Epithelial cell of esophagus (primary cell): Measurements from ENCODE around the gene BRD7.

Source experiments
- DNase-seq: peaks from one replicate; pipeline ENCODE4 v3.0.0; 2010; ENCODE audit warnings: low read depth
- H3K4me3 ChIP-seq: 2 replicates; pipeline ENCODE4 v1.5.1; 2011; ENCODE audit warnings: mild to moderate bottlenecking, low read length, control low read depth
- CTCF ChIP-seq: IDR thresholded peaks from 2 replicates; pipeline ENCODE4 v1.5.1; 2011; ENCODE audit warnings: low read depth, mild to moderate bottlenecking, low read length, control low read depth, inconsistent platforms; ENCODE audit not compliant: insufficient read depth; ENCODE audit errors: missing control alignments

Gene BRD7

GRCh38 chr16:50329446-50330189 lies 39.2 kb downstream of the BRD7 start:
- no peak overlapping the region for H3K4me3 ChIP-seq

GRCh38 chr16:50326835-50327465 lies 41.8 kb downstream of the BRD7 start:
- H3K4me3 ChIP-seq, result no peak overlapping the region
- TF ChIP-seq CTCF, result peak; percentile 64
- DNase-seq, result peak; percentile 61

More at GRCh38 chr16:50329446-50330189, 39.2 kb downstream of the BRD7 start:
- no peak for DNase-seq
- no peak for TF ChIP-seq CTCF

- TF ChIP-seq CTCF, result no peak
- no peak for DNase-seq
- no peak overlapping the region for H3K4me3 ChIP-seq
Observed at GRCh38 chr16:50326264-50326663, 42.5 kb downstream of the BRD7 start.

GRCh38 chr16:50324345-50324744 lies 44.4 kb downstream of the BRD7 start:
- TF ChIP-seq CTCF, result no peak
- no peak for DNase-seq
- no peak overlapping the region for H3K4me3 ChIP-seq

GRCh38 chr16:50323335-50324011 lies 45.3 kb downstream of the BRD7 start:
- peak; percentile 47 for DNase-seq
- H3K4me3 ChIP-seq, result no peak overlapping the region
- peak; percentile 42 for TF ChIP-seq CTCF

GRCh38 chr16:50322333-50322732 lies 46.5 kb downstream of the BRD7 start:
- no peak for TF ChIP-seq CTCF
- DNase-seq, result no peak
- H3K4me3 ChIP-seq, result no peak overlapping the region
